Smooth muscle cell (in vitro differentiated cells): ENCODE measurements around the gene ERBB2. TPM values are rescaled to one million over a fixed set of nuclear protein-coding genes. Genes with fewer than 3 reads are reported as not detected.

Experiments
- DNase-seq: peaks from one replicate; lab custom pipeline; 2025; ENCODE audit not compliant: unreplicated experiment; lab: John Stamatoyannopoulos, UW
- H2AFZ ChIP-seq: fragments of 200-600 bp; sonication (generic); 2 replicates; pipeline ENCODE4 v1.6.0; 2016; ENCODE audit warnings: antibody characterized with exemption, low read depth, mild to moderate bottlenecking
- H3F3A ChIP-seq: fragments of 200-600 bp; sonication (generic); 2 replicates; pipeline ENCODE4 v1.6.0; 2017; ENCODE audit warnings: antibody characterized with exemption, low read depth
- H3K27ac ChIP-seq: fragments of 200-600 bp; sonication (generic); 2 replicates; pipeline ENCODE4 v1.5.1; 2016; ENCODE audit warnings: low read depth, mild to moderate bottlenecking
- H3K27me3 ChIP-seq: fragments of 200-600 bp; sonication (generic); 2 replicates; pipeline ENCODE4 v1.6.1; 2016; ENCODE audit warnings: low read depth, mild to moderate bottlenecking
- H3K36me3 ChIP-seq: fragments of 200-600 bp; sonication (generic); 2 replicates; pipeline ENCODE4 v1.5.1; 2016; ENCODE audit warnings: low read depth
- H3K4me1 ChIP-seq: fragments of 200-600 bp; sonication (generic); 2 replicates; pipeline ENCODE4 v1.5.1; 2016; ENCODE audit warnings: low read depth
- H3K4me2 ChIP-seq: fragments of 200-600 bp; sonication (generic); 2 replicates; pipeline ENCODE4 v1.6.0; 2016; ENCODE audit warnings: mild to moderate bottlenecking
- H3K4me3 ChIP-seq: fragments of 200-600 bp; sonication (generic); 2 replicates; pipeline ENCODE4 v1.5.1; 2016; ENCODE audit warnings: mild to moderate bottlenecking
- H3K79me2 ChIP-seq: fragments of 200-600 bp; sonication (generic); 2 replicates; pipeline ENCODE4 v1.6.0; 2016; ENCODE audit warnings: low read depth, mild to moderate bottlenecking
- H3K9ac ChIP-seq: fragments of 200-600 bp; sonication (generic); 2 replicates; pipeline ENCODE4 v1.6.0; 2016; ENCODE audit warnings: low read depth
- H3K9me3 ChIP-seq: fragments of 200-600 bp; sonication (generic); replicated peaks from 2 replicates; pipeline ENCODE4 v1.5.1; 2016; ENCODE audit warnings: low read depth
- H4K20me1 ChIP-seq: fragments of 200-600 bp; sonication (generic); 2 replicates; pipeline ENCODE4 v1.6.0; 2016; ENCODE audit warnings: low read depth
- WGBS: methylation state at CpG from one replicate; pipeline ENCODE4 v1.1.7; 2016; ENCODE audit warnings: low lambda C conversion rate; 5-methylcytosine and 5-hydroxymethylcytosine counted together
- polyA plus RNA-seq: library from polyadenylated mRNA; unstranded; fragments of >200 nt; fragmentation: Nextera tagmentation; extraction: Ambion mirVana; gene quantifications from 2 replicates; pipeline ENCODE4 v1.2.1, GENCODE V29; 2016
- total RNA-seq: library from RNA; depleted of rRNA; stranded (reverse); fragments of >200 nt; gene quantifications from 2 replicates; pipeline ENCODE4 v1.2.3, GENCODE V29; 2014
- TF ChIP-seq, protein P1 (sequence below): fragments of 200-600 bp; sonication (generic); IDR thresholded peaks from 2 replicates; pipeline ENCODE4 v1.5.1; 2017; ENCODE audit warnings: borderline replicate concordance, mild to moderate bottlenecking, antibody characterized with exemption; ENCODE audit not compliant: insufficient read depth, poor library complexity, severe bottlenecking

Gene ERBB2
- total and polyA plus RNA-seq, 2 experiments from 2014 or later, result 49.4 to 53.6 TPM

DNA sequence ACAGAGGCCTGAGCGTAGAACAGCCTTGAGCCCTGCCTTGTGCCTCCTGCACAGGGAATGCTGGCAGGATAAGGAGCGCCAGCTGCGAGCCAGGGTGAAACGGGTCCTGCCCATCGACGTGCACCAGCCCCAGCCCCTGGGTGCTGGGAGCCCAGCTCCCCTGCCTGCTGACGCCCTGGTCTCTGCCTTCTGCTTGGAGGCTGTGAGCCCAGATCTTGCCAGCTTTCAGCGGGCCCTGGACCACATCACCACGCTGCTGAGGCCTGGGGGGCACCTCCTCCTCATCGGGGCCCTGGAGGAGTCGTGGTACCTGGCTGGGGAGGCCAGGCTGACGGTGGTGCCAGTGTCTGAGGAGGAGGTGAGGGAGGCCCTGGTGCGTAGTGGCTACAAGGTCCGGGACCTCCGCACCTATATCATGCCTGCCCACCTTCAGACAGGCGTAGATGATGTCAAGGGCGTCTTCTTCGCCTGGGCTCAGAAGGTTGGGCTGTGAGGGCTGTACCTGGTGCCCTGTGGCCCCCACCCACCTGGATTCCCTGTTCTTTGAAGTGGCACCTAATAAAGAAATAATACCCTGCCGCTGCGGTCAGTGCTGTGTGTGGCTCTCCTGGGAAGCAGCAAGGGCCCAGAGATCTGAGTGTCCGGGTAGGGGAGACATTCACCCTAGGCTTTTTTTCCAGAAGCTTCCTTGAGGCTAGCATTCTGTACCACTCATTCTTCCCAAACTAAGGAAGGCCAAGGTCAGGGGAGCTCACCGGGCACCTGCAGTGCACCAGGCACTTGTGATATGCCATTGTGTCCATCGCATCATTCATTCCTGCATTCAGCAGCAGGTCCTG lies 29.7 kb upstream of the ERBB2 start:
- Histone ChIP-seq H4K20me1 (no peaks in the 10 kb centered on the region), H3K27ac (no peak overlapping the region), H3K9ac (no peak overlapping the region), H3F3A (no peaks in the 10 kb centered on the region), H3K4me2 (no peak overlapping the region), H3K36me3 (no peaks in the 10 kb centered on the region), H3K79me2 (no peaks in the 10 kb centered on the region), H2AFZ (no peak overlapping the region), H3K4me3 (no peak overlapping the region), H3K4me1 (peaks cover 10% of the 10 kb centered on the region), H3K27me3 (peaks cover 63% of the 10 kb centered on the region), H3K9me3 (no peaks in the 10 kb centered on the region)
- WGBS, result 94% methylated on average over 23 of the region's 23 CpGs
- DNase-seq, result no peak
- TF ChIP-seq, protein P1, sequence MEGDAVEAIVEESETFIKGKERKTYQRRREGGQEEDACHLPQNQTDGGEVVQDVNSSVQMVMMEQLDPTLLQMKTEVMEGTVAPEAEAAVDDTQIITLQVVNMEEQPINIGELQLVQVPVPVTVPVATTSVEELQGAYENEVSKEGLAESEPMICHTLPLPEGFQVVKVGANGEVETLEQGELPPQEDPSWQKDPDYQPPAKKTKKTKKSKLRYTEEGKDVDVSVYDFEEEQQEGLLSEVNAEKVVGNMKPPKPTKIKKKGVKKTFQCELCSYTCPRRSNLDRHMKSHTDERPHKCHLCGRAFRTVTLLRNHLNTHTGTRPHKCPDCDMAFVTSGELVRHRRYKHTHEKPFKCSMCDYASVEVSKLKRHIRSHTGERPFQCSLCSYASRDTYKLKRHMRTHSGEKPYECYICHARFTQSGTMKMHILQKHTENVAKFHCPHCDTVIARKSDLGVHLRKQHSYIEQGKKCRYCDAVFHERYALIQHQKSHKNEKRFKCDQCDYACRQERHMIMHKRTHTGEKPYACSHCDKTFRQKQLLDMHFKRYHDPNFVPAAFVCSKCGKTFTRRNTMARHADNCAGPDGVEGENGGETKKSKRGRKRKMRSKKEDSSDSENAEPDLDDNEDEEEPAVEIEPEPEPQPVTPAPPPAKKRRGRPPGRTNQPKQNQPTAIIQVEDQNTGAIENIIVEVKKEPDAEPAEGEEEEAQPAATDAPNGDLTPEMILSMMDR, result no peak

DNA sequence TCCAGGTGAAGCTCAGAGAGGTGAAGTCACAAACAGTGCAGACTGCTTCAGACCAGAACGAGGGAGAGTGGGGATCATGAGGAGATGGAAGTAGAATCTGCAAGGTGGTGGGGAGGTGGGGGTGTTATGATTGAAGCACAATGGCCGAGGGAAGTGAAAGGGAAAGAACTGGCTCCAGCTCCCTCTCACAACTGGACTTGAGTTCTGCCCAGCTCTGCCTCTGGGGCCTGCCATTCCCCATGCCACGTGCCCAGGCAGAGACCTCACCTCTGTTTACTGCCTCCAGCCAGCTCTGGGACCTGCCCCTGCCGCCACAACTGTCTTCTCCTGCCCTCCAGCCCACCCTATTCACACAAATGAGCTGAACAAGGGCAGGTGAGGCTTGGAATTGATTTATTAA lies 29.1 kb upstream of the ERBB2 start:
- Histone ChIP-seq H3K79me2 (no peaks in the 10 kb centered on the region), H3F3A (no peaks in the 10 kb centered on the region), H3K9ac (no peak overlapping the region), H3K27ac (no peak overlapping the region), H4K20me1 (no peaks in the 10 kb centered on the region), H3K4me2 (no peak overlapping the region), H3K36me3 (no peaks in the 10 kb centered on the region), H3K4me1 (peaks cover 10% of the 10 kb centered on the region), H3K9me3 (no peaks in the 10 kb centered on the region), H3K27me3 (peaks cover 58% of the 10 kb centered on the region), H2AFZ (no peak overlapping the region), H3K4me3 (no peak overlapping the region)
- no peak for DNase-seq
- 81% methylated on average over 4 of the region's 4 CpGs for WGBS
- TF ChIP-seq, protein P1, result no peak

DNA sequence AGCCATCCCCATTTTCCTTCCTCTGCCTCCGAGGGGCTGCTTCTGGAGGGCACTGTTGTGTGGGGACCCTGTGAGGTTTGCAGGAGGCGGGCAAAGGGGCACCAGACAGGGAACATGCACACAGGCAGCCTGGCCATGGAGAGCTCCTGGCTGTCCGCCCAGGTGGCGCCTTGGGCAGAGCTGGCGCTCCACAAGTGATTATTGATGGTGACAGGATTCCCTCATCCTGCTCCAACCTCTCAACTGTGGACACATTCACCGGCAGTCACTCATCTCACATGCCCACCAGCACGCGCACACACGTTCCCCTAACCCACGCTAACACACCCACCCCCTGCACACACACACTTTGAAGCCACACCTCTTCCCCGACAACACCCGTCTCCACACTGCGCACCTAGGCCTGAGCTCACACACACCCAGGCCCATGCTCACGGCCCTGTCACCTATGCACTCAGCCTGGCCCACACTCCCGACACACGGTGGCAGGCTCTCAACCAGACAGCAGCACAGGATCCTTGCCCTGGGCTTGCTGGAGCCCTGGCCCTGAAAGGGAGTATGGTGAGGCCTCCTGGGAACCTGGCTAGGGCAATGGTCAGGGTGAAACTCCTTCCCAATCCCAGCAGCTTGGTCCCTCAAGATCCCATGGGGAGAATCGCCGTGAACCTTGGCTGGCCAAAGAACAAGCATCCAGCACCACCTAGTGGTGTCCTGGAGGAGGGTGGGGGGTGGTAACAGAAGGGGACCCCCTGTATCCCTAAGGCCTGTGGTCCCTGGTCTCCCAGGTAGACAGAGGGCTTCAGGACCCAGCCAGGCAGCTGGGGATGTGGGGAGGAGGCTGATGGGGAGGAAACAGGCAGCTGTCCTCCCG lies 28.0 kb upstream of the ERBB2 start:
- H3K4me2 ChIP-seq, result no peak overlapping the region
- DNase-seq, result no peak
- no peak overlapping the region for H3K27ac ChIP-seq
- H2AFZ ChIP-seq, result no peak overlapping the region
- no peaks in the 10 kb centered on the region for H3K36me3 ChIP-seq
- H3K4me3 ChIP-seq, result no peak overlapping the region
- no peak overlapping the region for H3K9ac ChIP-seq
- TF ChIP-seq, protein P1, result peak; percentile 47
- WGBS, result 84% methylated on average over 19 of the region's 19 CpGs
- H3K9me3 ChIP-seq, result no peaks in the 10 kb centered on the region
- peaks cover 10% of the 10 kb centered on the region for H3K4me1 ChIP-seq
- no peaks in the 10 kb centered on the region for H3K79me2 ChIP-seq
- no peaks in the 10 kb centered on the region for H4K20me1 ChIP-seq
- peaks cover 46% of the 10 kb centered on the region for H3K27me3 ChIP-seq
- H3F3A ChIP-seq, result no peaks in the 10 kb centered on the region
